GM18868 (cell line): ENCODE results near the gene PDE6C.
"Not testable (repeated sequence)": the region's sequence is repeated elsewhere in the genome, so short reads cannot be mapped to it uniquely, and the experiment has no call there.

ENCODE experiments used
- ATAC-seq: cut with Tn5 transposase; IDR thresholded peaks from one replicate; pipeline ENCODE4 v1.9.1; 2021; ENCODE audit warnings: mild to moderate bottlenecking, moderate library complexity; ENCODE audit not compliant: unreplicated experiment

PDE6C gene

DNA sequence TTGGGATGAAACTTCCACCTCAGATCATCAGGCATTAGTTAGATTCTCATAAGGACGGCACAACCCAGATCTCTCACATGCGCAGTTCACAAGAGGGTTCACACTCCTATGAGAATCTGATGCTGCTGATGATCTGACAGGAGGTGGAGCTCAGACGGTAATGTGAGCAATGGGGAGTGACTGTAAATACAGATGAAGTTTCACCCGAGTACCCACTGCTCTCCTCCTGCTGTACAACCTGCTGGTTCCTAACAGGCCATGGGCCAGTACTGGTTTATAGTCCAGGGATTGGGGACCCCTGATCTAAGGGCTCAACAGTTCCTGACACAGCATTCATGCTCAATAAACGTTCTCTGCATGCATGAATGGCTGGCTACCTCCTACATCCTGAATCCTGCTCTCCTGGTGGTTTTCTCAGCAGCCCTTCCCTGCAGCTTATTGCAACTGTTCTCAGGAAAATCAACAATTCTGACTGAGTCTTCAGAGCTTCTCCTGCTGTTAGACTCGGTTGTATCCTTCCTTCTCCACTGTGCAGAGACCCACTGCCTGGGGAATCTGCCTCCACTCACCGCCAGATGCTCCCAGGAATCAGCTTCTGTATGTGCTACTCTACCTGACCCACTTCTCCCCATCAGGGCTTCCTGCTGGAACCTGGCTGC lies 17.4 kb downstream of the PDE6C start:
- ATAC-seq = no peak

DNA sequence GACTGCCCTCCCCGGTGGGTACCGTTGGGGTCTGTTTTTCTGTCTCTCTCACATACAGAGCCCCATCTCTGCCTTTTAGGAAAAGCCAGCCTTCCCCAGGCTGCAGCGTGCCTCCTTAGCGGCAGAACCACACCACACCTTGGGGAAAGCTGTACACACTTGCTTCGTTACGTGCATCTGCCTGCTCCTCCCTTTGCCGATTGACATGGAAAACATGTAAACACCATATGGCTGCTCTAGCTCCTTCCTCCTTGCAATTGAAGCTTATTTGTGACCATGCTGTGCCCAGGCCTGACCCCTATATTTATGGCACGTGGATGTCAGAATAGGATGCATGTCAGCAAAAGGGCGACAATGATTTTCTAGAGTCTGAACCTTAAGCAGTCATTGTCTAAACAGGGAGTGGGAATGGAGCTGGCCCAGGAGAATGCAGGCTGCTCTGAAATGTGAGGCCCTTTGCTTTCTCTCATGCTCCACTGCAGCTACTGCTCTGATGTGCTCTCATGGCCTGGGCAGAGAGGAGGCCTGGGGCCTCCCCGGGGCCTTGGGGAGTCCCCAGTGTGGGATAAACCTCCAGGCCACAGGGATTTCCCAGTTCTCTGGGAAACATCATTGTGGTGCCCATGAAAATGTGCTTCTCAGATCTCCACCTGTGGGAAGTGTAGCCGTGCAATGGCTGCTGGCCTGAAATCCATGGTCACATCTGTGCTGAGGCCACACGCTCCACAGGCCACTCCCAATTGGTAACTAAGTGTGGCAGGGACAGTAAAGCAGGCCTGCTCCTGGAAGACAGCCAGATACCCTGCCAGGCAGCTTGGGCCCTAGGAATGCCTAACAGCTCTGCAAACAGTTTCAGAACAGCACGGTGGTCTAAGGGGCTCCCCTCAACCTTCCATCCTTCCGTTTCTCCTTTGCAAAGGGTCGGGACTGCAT lies 18.6 kb downstream of the PDE6C start:
- ATAC-seq = no peak

DNA sequence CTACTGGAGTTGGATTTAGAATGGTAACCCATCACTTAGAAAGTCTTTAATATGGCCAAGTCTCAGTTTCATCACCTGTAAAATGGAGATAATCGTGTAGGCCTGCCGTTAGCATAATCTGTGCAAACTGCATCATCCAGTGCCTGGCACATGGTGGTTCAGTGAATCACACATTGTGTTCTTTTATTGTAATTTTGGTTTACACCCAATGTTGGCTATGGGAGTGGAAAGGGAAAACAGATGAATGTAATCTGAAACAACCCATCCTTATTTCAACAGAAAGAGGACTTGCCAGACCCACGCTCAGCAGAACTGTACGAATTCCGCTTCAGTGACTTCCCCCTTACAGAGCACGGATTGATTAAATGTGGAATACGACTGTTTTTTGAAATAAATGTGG lies 27.5 kb downstream of the PDE6C start:
- ATAC-seq = no peak

DNA sequence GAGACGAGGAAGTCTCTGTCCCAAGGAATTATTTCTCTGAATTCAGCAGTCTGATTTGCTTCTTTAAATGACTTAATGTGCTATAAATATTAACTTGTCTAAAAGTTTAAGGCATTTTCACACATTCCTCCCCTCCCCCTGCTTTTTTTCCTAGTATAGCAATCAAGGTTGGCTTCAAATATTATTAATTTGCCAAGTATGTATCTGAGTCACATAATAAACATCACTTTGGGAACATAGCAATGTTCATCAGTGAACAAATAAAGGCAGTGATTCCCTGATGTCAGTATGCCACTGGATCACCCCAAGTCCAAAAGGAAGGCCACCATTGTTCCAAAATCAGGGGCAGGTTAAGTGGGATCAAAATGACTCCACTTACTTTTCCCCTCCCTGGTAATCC lies 40.5 kb downstream of the PDE6C start:
- no peak for ATAC-seq

DNA sequence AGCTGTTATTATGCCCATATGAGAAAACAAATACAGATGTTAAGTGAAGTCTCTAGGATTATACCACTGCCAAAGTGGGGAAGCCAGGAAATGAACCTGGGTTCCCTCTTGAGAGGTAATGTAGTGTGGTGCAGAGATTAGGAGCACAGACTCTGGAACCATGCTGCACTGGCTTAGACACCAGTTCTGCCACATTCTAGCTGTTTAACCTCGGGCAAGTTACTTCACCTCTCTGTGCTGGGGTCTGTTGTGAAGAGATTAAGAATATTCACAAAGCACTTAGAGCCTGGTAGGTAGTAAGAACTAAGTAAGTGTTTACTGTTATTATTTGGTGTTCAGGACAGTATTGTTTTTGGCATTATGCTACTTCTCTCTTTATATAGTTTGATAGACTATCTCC lies 41.9 kb downstream of the PDE6C start:
- ATAC-seq = no peak

DNA sequence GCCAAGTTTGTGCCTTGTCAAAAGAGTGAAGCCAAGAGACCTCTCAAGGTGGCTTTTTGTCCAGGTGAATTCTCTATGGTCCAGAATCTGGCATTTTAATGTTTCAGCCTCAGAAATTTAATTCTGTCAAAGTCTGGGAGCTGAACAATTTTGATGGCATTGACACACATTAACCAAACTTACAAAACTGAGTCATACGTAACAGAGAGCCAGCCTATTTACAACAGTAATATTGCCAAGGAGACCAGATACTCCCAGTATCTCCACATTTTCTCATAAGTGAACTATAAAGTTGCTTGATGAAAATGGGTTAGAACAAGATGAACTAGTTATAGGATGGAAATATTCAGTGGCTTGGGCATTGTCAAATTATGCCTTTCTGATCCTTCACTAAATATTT lies 43.8 kb downstream of the PDE6C start:
- no peak for ATAC-seq

DNA sequence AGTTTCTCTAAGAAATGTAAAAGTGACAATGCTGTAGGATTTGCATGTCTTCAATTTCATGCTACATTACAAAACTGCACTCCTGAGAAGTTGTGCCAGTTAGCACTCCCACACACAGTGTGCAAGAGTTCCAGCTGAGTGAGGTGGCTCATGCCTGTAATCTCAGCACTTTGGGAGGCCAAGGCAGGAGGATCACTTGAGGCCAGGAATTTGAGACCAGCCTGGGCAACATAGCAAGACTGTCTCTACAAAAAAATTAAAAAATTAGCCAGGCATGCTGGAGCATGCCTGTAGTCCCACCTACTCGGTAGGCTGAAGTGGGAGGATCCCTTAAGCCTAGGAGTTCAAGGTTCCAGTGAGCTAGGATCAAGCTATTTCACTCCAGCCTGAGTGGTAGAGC lies 45.4 kb downstream of the PDE6C start:
- ATAC-seq = no peak

DNA sequence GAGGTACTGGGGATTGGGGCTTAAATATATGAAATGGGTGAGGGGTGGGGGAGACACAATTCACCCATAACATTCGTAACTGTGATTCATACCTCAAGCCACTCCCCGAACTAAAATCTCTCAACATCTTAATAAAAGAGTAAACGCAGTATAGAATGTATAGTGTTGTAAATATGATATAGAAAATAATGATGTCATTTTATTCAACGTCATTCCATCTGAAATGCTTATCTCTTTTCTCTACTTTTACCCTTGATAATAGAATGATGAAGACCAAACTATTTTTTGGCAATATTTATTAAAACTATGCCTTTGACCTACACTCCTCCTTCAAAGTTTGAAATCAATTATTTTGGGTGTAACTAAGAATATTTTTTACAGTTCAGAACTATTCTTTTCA lies 53.7 kb downstream of the PDE6C start:
- ATAC-seq = no peak

DNA sequence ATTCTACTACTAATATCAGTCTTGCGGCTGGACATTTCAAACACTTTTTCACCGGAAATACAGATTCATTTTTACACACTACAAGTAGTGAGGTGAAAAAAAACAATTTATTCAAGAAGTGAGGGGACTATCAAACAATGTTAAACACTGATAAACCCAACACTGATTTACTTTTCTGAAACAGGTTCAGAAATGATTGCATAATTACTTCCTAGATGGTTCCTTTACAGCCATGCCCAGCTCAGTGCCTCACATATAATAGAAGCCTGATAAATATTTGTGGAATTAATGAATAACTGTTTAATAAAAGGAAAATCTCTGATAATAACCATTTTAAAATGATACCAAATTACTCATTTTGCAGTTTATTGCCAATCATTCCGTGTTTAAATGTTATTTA lies 55.5 kb downstream of the PDE6C start:
- no peak for ATAC-seq

DNA sequence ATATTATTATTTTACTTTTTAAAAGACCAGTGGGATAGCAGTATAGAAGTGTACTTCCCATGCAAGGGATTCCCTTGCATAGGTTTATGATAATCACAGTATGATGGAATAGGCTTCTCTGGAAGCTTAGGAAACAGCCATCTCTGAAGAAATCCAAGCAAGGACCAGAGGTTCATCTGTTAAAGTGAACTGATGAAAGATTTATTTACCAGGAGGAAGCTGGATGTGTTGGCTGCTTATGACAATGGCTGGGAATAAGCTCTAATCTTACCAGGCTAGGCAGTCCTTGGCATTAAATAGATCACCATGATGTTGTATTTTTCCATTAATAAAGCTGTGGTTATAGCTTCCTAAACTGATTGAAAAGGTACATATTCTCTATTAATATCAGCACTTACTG lies 58.0 kb downstream of the PDE6C start:
- ATAC-seq = no peak

DNA sequence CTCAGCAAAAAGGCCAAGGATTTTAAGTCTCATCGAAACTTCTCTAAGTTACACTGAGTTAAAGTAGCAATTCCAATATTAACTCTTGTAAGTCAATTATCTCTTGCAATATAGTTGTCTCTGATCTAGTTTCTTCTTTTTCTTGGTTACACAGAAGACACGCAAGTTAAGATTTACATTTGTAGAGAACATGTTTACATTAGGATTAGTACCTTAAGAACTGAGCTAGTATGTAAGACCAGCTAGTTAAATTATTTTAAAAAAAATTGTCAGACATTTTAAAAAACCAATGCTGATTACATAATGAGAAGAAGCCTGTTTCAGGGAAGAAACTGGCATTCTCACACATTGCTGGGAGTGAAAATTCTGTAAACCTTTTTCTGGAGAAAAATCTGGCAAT lies 58.7 kb downstream of the PDE6C start:
- ATAC-seq = no peak

DNA sequence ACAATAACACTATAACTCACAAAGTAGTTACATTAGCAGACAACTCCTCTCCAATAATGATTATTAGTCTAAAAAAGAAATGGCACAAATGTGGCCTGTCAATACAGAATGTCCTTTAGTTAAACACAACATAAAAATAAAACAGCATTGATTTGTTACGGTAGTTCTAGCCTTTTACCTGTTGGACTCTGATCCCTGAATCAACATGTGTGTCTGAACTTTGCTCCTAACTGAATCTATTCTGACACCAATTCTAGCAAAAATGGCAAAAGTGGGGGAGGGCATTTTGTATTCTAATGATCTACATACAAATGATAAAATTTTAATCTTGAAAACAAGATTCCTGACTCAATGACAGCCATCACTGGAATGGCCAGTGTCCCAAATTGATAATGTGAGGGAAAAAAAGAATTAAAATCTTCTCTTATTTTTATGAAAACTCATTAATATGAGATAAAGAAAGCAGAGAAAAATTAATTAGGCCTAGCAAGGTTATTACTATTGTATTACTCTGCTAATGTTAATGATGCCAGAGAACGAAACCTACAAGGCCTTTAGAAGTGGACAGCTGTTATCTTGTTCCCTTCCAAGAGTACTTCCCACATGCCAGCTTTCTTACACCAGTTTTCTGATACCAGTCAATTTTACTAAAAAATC lies 59.8 kb downstream of the PDE6C start:
- ATAC-seq = no peak

DNA sequence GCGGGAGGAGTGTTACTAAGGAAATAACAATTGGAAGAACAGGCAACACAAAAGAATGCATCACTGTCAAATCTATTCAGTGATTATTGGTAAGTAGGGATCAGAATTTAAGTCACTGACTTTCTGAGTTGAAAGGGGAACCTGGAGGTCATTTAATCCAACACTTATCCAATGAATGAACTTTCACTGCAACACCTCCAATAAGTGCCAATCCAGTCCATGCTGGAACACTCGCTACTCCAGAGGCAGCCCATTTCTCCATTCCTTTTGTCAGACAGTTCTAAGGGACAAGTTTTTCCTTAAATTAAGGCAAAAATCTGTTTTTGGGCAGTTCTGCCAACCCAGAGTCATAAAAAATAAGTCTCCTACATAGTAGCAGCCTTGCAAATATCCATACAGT lies 60.6 kb downstream of the PDE6C start:
- no peak for ATAC-seq

DNA sequence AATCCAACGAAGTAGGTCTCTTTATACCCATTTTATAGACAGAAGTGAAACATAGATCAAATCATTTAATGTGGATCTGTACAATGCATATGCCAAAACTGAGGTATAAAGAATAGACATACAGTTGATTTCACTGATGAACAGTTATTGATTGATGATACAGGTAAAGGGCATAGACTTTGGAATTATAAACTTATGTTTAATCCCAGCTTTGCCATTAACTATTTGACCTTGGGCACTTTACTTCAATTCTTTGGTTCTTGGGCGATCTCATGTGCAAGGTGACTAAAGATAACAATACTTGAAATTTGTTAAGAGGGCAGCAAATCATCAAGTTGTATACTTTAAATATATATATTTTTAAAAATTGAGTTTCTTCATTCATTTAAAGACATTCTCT lies 61.5 kb downstream of the PDE6C start:
- no peak for ATAC-seq

DNA sequence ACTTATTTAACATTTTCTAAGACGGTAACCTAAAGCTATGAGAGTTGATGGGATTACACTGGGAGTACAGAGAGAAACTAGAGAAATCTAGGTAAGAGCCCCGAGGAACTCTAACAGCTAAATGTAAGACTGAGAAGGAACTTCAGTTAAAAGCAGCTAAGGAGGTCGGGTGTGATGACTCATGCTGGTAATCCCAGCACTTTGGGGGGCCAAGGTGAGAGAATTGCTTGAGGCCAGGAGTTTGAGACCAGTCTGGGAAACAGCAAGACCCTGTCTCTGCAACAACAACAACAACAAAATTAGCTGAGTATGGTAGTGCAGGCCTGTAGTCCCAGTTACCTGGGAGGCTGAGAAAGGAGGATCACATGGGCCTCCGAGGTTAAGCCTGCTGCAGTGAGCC lies 66.0 kb downstream of the PDE6C start:
- no peak for ATAC-seq

DNA sequence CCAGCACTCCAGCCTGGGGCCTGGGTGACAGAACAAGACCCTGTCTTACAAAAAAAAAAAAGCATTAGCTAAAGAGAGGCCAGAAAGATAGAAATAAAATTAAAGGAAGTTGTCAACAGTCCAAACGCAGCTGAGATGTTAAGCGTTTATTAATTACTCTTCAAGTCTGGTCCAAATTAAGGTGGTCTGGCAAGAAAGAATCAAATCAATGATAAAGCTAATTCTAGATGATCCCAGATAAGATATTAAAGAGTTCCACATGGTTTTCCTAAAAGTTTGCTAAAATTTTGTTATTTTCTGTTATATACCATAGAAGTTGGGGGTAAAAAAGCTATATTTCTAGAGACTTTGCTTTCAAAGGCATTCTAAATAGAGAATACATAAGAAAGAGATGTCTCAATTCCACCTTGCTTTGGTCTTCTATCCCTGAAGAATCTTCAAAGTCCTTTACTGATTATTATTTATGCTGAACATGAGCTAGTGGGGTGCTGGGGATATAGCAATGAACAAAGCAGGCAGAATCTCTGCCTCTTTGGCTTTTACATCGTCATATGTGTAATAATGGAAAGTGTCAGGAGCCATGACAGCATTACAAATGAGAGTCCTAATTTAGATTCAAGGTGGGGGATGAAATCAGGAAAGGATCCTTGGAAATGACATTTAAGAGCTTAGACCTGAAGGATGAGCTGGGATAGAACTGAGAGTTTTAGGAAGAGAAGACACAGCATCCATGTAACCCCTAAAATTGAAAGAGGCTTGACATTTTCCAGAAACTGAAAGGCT lies 66.7 kb downstream of the PDE6C start:
- no peak for ATAC-seq

DNA sequence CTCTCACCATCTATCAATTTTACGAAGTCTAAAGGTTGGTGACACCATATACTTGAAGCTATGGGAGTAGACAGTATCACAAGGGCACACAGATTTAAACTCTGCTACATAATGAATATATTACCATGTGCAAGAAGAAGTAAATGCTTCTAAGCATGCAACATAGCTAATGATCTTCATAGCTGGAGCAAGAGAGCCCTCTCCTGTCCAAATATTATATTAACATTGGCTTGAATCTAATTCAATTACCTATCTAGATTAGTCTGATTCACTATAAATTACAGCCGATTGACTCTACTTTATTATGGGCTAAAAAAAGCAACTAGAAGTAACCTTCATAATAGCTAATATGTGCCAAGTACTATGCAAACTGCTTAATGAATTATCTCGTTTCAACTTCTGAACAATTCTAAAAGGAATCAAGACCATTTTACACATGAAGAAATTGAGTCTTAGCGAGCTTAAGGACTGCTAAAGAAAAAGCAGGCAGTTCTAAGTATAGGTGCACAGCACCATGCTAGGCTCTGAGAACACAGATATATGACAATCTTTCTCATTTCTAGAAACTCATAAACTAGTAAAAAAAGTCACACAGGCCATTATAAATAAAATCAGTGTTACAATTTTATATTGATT lies 68.2 kb downstream of the PDE6C start:
- no peak for ATAC-seq

DNA sequence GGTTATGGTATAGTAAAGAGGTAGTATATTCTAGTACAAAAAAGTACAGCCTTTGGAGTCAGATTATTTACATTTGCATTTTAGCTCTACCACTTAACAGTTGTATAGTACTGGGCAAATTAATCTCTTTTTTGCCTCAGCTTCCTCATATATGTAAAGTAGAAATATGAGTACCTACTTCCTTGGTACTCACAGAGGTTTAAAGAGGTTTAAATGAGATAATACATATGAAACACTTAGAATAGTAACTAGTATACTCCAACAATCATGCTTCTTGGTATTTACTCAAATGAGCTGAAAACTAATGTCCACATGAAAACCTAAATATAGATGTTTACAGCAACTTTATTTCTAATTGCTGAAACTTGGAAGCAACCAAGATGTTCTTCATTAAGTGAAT lies 75.4 kb downstream of the PDE6C start:
- ATAC-seq = no peak

DNA sequence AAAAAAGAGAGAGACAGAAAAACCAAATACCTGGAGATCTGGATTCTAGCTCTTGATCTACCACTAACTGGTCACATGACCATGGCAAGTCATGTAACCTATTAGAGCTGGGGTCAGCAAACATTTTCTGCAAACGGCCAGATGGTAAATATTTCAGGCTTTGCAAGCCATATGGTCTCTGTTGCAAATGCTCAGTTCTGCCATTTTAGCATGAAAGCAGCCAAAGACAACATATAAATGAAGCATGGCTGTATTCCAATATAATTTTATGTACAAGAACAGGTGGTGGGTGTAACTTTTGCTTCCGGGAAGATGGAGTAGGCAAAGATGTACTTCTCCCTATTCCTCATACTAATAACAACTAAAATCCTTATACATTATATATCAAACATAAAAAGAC lies 83.4 kb downstream of the PDE6C start:
- ATAC-seq = no peak

DNA sequence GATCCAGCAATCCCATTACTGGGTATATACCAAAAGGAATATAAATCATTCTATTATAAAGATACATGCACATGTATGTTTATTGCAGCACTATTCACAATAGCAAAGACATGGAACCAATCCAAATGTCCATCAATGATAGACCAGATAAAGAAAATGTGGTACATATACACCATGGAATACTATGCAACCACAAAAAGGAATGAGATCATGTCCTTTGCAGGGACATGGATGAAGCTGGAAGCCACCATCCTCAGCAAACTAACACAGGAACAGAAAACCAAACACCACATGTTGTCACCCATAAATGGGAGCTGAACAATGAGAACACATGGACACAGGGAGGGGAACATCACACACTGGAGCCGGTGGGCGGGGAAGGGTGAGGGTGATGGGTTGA lies 84.2 kb downstream of the PDE6C start:
- ATAC-seq = not testable (repeated sequence)

DNA sequence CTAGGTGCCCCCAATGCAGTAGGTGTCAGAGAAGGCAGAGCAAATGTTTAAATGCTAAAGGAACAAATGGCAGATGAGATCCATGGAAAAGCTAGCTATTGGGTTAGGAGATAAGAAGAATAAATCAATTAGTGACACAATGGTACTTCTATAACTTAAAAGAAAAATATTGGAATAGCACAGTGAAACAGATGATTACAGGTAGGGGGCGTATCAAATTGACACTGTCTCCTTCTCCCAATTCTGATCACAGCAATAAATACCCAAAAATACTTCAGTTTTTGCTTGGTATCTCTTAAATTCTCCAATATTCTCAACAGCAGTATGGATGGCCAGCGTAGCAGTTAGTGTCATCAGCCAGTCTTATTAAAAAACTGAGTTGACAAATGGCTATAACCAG lies 84.9 kb downstream of the PDE6C start:
- ATAC-seq = no peak
